CD14-positive monocyte (primary cell): ENCODE results near the gene UNC5C. TPM values are rescaled to one million over a fixed set of nuclear protein-coding genes. Genes with fewer than 3 reads are reported as not detected.

ENCODE experiments used
- DNase-seq, 3 donors: peaks; one replicate each; pipeline ENCODE4 v3.0.0-alpha.2; 2011 to 2022
- H2AFZ ChIP-seq: 2 replicates; pipeline ENCODE4 v1.6.0; 2012; ENCODE audit warnings: mild to moderate bottlenecking, low read depth, low read length, inconsistent platforms; ENCODE audit not compliant: insufficient read depth, poor library complexity, severe bottlenecking
- H3K27ac ChIP-seq, 2 donors: 1 replicate in 1 of 2; 2 replicates in 1 of 2; pipeline ENCODE4 v1.5.1; 2012 to 2013; ENCODE audit warnings: low read length in 2 of 2, control low read depth in 1 of 2, inconsistent platforms in 1 of 2, low read depth in 1 of 2, mild to moderate bottlenecking in 1 of 2
- H3K27me3 ChIP-seq, 2 donors: one replicate each; pipeline versions ENCODE4 v1.6.0 to v1.6.1; 2011 to 2013; ENCODE audit warnings: low read length in 2 of 2; ENCODE audit not compliant: control insufficient read depth in 2 of 2, insufficient read depth in 2 of 2
- H3K36me3 ChIP-seq, 2 donors: replicated peaks in 1 of 2; 1 replicate in 1 of 2; 2 replicates in 1 of 2; pipeline versions ENCODE4 v1.5.1 to v1.6.1; 2012 to 2013; ENCODE audit warnings: low read length in 2 of 2, control low read depth in 1 of 2, inconsistent platforms in 1 of 2, mild to moderate bottlenecking in 1 of 2; ENCODE audit not compliant: insufficient read depth in 2 of 2, control insufficient read depth in 1 of 2
- H3K4me1 ChIP-seq, 2 donors: 1 replicate in 1 of 2; 2 replicates in 1 of 2; pipeline versions ENCODE4 v1.5.1 to v1.6.1; 2012 to 2013; ENCODE audit warnings: low read length in 2 of 2, control low read depth in 1 of 2, inconsistent platforms in 1 of 2, mild to moderate bottlenecking in 1 of 2, moderate library complexity in 1 of 2; ENCODE audit not compliant: insufficient read depth in 2 of 2, control insufficient read depth in 1 of 2
- H3K4me2 ChIP-seq: replicated peaks from 2 replicates; pipeline ENCODE3; 2012; ENCODE audit warnings: low read length, moderate library complexity, mild to moderate bottlenecking; ENCODE audit not compliant: poor library complexity, severe bottlenecking; ENCODE audit errors: extremely low read depth
- H3K4me3 ChIP-seq, 3 experiments: fragments of 200-600 bp in 1 of 3; sonication (generic) in 1 of 3; replicated peaks in 1 of 3; 1 replicate in 2 of 3; 2 replicates in 1 of 3; pipeline ENCODE4 v1.5.1; 2011 to 2013; ENCODE audit warnings: low read length in 3 of 3, mild to moderate bottlenecking in 3 of 3, control low read depth in 2 of 3, low read depth in 2 of 3, inconsistent platforms in 1 of 3, moderate library complexity in 1 of 3
- H3K79me2 ChIP-seq: 2 replicates; pipeline ENCODE4 v1.6.0; 2012; ENCODE audit warnings: mild to moderate bottlenecking, control low read depth, inconsistent platforms, low read length, moderate library complexity; ENCODE audit not compliant: insufficient read depth
- H3K9ac ChIP-seq: 2 replicates; pipeline ENCODE4 v1.6.0; 2017; ENCODE audit warnings: low read length, mild to moderate bottlenecking; ENCODE audit not compliant: insufficient read depth, poor library complexity, severe bottlenecking
- H3K9me3 ChIP-seq, 2 donors: replicated peaks in 1 of 2; 1 replicate in 1 of 2; 2 replicates in 1 of 2; pipeline versions ENCODE4 v1.5.1 to v1.6.1; 2012 to 2013; ENCODE audit warnings: low read length in 2 of 2, control low read depth in 1 of 2; ENCODE audit not compliant: control insufficient read depth in 1 of 2, insufficient read depth in 1 of 2
- H4K20me1 ChIP-seq: 2 replicates; pipeline ENCODE4 v1.6.0; 2012; ENCODE audit warnings: mild to moderate bottlenecking, low read length, control low read depth, moderate library complexity; ENCODE audit not compliant: insufficient read depth
- H3K27ac Mint-ChIP-seq, 7 donors: one replicate each; pipeline ENCODE4 v1.8.0; 2020; ENCODE audit warnings: mild to moderate bottlenecking in 7 of 7, mixed read lengths in 7 of 7, moderate library complexity in 6 of 7, inconsistent platforms in 2 of 7
- H3K27me3 Mint-ChIP-seq, 3 donors: one replicate each; pipeline ENCODE4 v1.8.0; 2021 to 2022; ENCODE audit warnings: low read depth in 3 of 3, mild to moderate bottlenecking in 3 of 3, mixed read lengths in 3 of 3, moderate library complexity in 3 of 3, inconsistent platforms in 1 of 3
- H3K36me3 Mint-ChIP-seq, 2 donors: one replicate each; pipeline ENCODE4 v1.8.0; 2020; ENCODE audit warnings: mixed read lengths in 2 of 2, inconsistent platforms in 1 of 2, mild to moderate bottlenecking in 1 of 2
- H3K4me1 Mint-ChIP-seq: one replicate; pipeline ENCODE4 v1.8.0; 2020; ENCODE audit warnings: mild to moderate bottlenecking, mixed read lengths
- H3K4me3 Mint-ChIP-seq, 2 donors: one replicate each; pipeline ENCODE4 v1.8.0; 2020; ENCODE audit warnings: mild to moderate bottlenecking in 2 of 2, mixed read lengths in 2 of 2, moderate library complexity in 1 of 2
- H3K9me3 Mint-ChIP-seq, 7 donors: one replicate each; pipeline ENCODE4 v1.8.0; 2020 to 2022; ENCODE audit warnings: mixed read lengths in 7 of 7, mild to moderate bottlenecking in 6 of 7, moderate library complexity in 6 of 7, inconsistent platforms in 2 of 7
- WGBS: methylation state at CpG from one replicate; pipeline ENCODE4 v1.1.5; 2013; ENCODE audit warnings: missing lambda C conversion rate; ENCODE audit not compliant: insufficient coverage; 5-methylcytosine and 5-hydroxymethylcytosine counted together
- intact Hi-C, 2 donors: fragments of 100-400 bp; cut with micrococcal nuclease; formaldehyde crosslinking; loops; one replicate each; pipeline versions ENCODE4 v1.15.0 to v1.15.1; 2023
- polyA plus RNA-seq, 3 donors: library from polyadenylated mRNA; depleted of rRNA in 1 of 3; unstranded in 2 of 3; stranded (reverse) in 1 of 3; fragments of 300-500 nt in 2 of 3; fragments of >200 nt in 1 of 3; fragmentation: Illumina TruSeq in 2 of 3; gene quantifications; 1 replicate in 2 of 3; 2 replicates in 1 of 3; pipeline ENCODE4 v1.2.3, GENCODE V29; 2012 to 2021
- TF ChIP-seq, protein P1 (sequence below): fragments of 200-600 bp; IDR thresholded peaks from one replicate; pipeline ENCODE4 v1.8.0; 2022; ENCODE audit warnings: antibody characterized with exemption, mild to moderate bottlenecking

Gene UNC5C
- polyA plus RNA-seq, 3 donors = 0.03 TPM; not detected in 2

GRCh38 chr4:95120456-95120855 lies 428.3 kb downstream of the UNC5C start:
- Histone ChIP-seq H3K4me2 (no peak overlapping the region), H3K27ac (no peak overlapping the region), H3K4me1 (no peaks in the 10 kb centered on the region), H3K36me3 (no peaks in the 10 kb centered on the region), H4K20me1 (no peaks in the 10 kb centered on the region), H3K27me3 (no peaks in the 10 kb centered on the region), H3K9ac (no peak overlapping the region), H2AFZ (no peak overlapping the region), H3K79me2 (no peaks in the 10 kb centered on the region), H3K9me3 (no peaks in the 10 kb centered on the region), H3K4me3 (no peak overlapping the region)
- no peak for DNase-seq
- H3K4me3 Mint-ChIP-seq = no peak overlapping the region
- H3K4me1 Mint-ChIP-seq = no peaks in the 10 kb centered on the region
- no peaks in the 10 kb centered on the region for H3K36me3 Mint-ChIP-seq
- TF ChIP-seq, protein P1, sequence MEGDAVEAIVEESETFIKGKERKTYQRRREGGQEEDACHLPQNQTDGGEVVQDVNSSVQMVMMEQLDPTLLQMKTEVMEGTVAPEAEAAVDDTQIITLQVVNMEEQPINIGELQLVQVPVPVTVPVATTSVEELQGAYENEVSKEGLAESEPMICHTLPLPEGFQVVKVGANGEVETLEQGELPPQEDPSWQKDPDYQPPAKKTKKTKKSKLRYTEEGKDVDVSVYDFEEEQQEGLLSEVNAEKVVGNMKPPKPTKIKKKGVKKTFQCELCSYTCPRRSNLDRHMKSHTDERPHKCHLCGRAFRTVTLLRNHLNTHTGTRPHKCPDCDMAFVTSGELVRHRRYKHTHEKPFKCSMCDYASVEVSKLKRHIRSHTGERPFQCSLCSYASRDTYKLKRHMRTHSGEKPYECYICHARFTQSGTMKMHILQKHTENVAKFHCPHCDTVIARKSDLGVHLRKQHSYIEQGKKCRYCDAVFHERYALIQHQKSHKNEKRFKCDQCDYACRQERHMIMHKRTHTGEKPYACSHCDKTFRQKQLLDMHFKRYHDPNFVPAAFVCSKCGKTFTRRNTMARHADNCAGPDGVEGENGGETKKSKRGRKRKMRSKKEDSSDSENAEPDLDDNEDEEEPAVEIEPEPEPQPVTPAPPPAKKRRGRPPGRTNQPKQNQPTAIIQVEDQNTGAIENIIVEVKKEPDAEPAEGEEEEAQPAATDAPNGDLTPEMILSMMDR = no peak
- H3K27me3 Mint-ChIP-seq = no peaks in the 10 kb centered on the region
- H3K27ac Mint-ChIP-seq = no peak overlapping the region
- intact Hi-C loops = no loop called here
- peaks cover 0 to 4% (median 0%) of the 10 kb centered on the region in 7 donors for H3K9me3 Mint-ChIP-seq
- WGBS = 83% methylated on average over 1 of the region's 2 CpGs

GRCh38 chr4:95118497-95118896 lies 430.3 kb downstream of the UNC5C start:
- Mint-ChIP-seq H3K4me3 (no peak overlapping the region), H3K27me3 (no peaks in the 10 kb centered on the region), H3K36me3 (no peaks in the 10 kb centered on the region), H3K4me1 (no peaks in the 10 kb centered on the region), H3K27ac (no peak overlapping the region), H3K9me3 (peaks cover 0 to 4% (median 0%) of the 10 kb centered on the region in 7 donors)
- Histone ChIP-seq H2AFZ (no peak overlapping the region), H3K27me3 (no peaks in the 10 kb centered on the region), H3K9me3 (no peaks in the 10 kb centered on the region), H3K27ac (no peak overlapping the region), H3K9ac (no peak overlapping the region), H3K4me3 (no peak overlapping the region), H3K4me1 (no peaks in the 10 kb centered on the region), H3K79me2 (no peaks in the 10 kb centered on the region), H3K36me3 (no peaks in the 10 kb centered on the region), H4K20me1 (no peaks in the 10 kb centered on the region), H3K4me2 (no peak overlapping the region)
- WGBS = 92% methylated on average over 3 of the region's 6 CpGs
- DNase-seq = no peak
- TF ChIP-seq, protein P1 = no peak
- intact Hi-C loops = no loop called here
